Esophagus squamous epithelium (tissue), 4 donors: ENCODE results near the gene HIGD2B.

Experiments
- CTCF ChIP-seq, 6 experiments: fragments of 450-650 bp in 4 of 6; fragments of 200-600 bp in 2 of 6; sonication (generic) in 2 of 6; IDR thresholded peaks; one replicate each; pipeline ENCODE4 v1.5.1; 2016 to 2019; ENCODE audit warnings: antibody characterized with exemption in 6 of 6, mild to moderate bottlenecking in 4 of 6, moderate library complexity in 4 of 6
- POLR2A ChIP-seq, 4 donors: fragments of 450-650 bp; IDR thresholded peaks; one replicate each; pipeline ENCODE4 v1.6.1; 2017; ENCODE audit warnings: antibody characterized with exemption in 4 of 4, mild to moderate bottlenecking in 4 of 4, moderate library complexity in 3 of 4

GRCh38 chr15:72700076-72700475 is 14.1 kb upstream of the HIGD2B start:
- TF ChIP-seq POLR2A (IDR thresholded peaks at IDR 0.05): no peak
- TF ChIP-seq CTCF (IDR thresholded peaks at IDR 0.05): no peak
